Kidney (tissue), 14 donors: ENCODE results near the gene ISX. TPM values are rescaled to one million over a fixed set of nuclear protein-coding genes. Genes with fewer than 3 reads are reported as not detected.

Experiments used
- DNase-seq, 5 donors: peaks; one replicate each; pipeline ENCODE4 v3.0.0-alpha.2; 2013 to 2020
- FAIRE-seq: peaks from 2 replicates; lab custom pipeline; 2012; peaks lifted over from hg19 to GRCh38; lab: Jason Lieb, UNC
- H3K27ac ChIP-seq, 2 donors: one replicate each; pipeline ENCODE4 v1.7.0; 2013; ENCODE audit warnings: low read depth in 2 of 2, low read length in 2 of 2, inconsistent platforms in 1 of 2
- H3K27me3 ChIP-seq: one replicate; pipeline ENCODE4 v1.7.1; 2013; ENCODE audit warnings: low read length, inconsistent platforms; ENCODE audit not compliant: control insufficient read depth, insufficient read depth
- H3K36me3 ChIP-seq, 3 donors: one replicate each; pipeline versions ENCODE4 v1.7.0 to v1.7.1; 2013; ENCODE audit warnings: low read length in 3 of 3, control low read depth in 1 of 3, inconsistent platforms in 1 of 3; ENCODE audit not compliant: insufficient read depth in 3 of 3, control insufficient read depth in 2 of 3
- H3K4me1 ChIP-seq, 3 donors: one replicate each; pipeline versions ENCODE4 v1.7.0 to v1.7.1; 2013; ENCODE audit warnings: low read length in 3 of 3, inconsistent platforms in 1 of 3, low read depth in 1 of 3; ENCODE audit not compliant: control insufficient read depth in 2 of 3, insufficient read depth in 2 of 3
- H3K4me3 ChIP-seq, 3 donors: one replicate each; pipeline versions ENCODE4 v1.7.0 to v1.8.1; 2013; ENCODE audit warnings: low read length in 3 of 3, control low read depth in 1 of 3, inconsistent platforms in 1 of 3
- H3K9ac ChIP-seq, 3 donors: one replicate each; pipeline versions ENCODE4 v1.7.0 to v1.7.1; 2013; ENCODE audit warnings: low read length in 3 of 3, control low read depth in 1 of 3, inconsistent platforms in 1 of 3
- H3K9me3 ChIP-seq, 3 donors: one replicate each; pipeline versions ENCODE4 v1.7.0 to v1.7.1; 2013; ENCODE audit warnings: low read length in 3 of 3, control low read depth in 1 of 3, inconsistent platforms in 1 of 3; ENCODE audit not compliant: control insufficient read depth in 2 of 3, insufficient read depth in 1 of 3
- intact Hi-C: fragments of 100-400 bp; cut with DNase I; formaldehyde crosslinking; loops from one replicate; pipeline ENCODE4 v1.11.1; 2022
- polyA plus RNA-seq: library from polyadenylated mRNA; stranded (reverse); fragments of 350-450 nt; fragmentation: Illumina TruSeq; extraction: RNeasy Lipid Tissue Mini Kit (QIAGEN cat#74804); gene quantifications from one replicate; pipeline ENCODE4 v1.2.3, GENCODE V29; 2014; ENCODE audit warnings: low read depth, low replicate concordance; ENCODE audit not compliant: insufficient read depth
- total RNA-seq: library from RNA; stranded (reverse); fragmentation: NEBNext Ultra II Directional; extraction: Animal tissue kit (Norgen Biotek cat#: 25700); gene quantifications from one replicate; pipeline ENCODE4 v1.2.1, GENCODE V29; 2021
- TF ChIP-seq, protein P1 (sequence below): IDR thresholded peaks from 3 replicates; pipeline ENCODE4 v1.5.1; 2012; ENCODE audit warnings: mild to moderate bottlenecking, moderate library complexity, borderline replicate concordance; ENCODE audit not compliant: insufficient read depth; ENCODE audit errors: extremely low read depth
- donor health status: control.
- donor health status: control.
- donor health status: control.
- donor health status: control.
- donor health status: control.
- donor health status: DM: yes; HTN: yes; CAD: no.
- donor health status: Normal renal cell carcinoma (clear cell type).

The ISX gene
- total and polyA plus RNA-seq, 2 donors from 2014 or later: not detected

DNA sequence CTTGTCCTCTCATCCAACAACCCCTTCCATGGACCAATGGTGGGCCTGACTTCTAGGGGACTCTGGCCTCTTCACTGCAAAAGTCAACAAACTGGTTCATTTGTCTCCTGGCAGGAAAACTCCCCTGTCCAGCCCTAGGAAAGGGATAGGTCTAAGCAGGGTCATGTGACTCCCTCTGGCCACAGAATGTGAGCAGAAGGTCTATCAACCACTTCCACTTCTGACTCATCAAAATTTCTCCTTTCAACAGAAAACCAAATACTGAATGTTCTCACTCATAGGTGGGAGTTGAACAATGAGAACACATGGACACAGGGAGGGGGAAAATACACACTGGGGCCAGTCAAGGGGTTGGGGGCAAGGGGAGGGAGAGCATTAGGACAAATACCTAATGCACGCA is 1.3 kb upstream of the ISX start:
- no peak overlapping the region for H3K9ac ChIP-seq
- TF ChIP-seq, protein P1, sequence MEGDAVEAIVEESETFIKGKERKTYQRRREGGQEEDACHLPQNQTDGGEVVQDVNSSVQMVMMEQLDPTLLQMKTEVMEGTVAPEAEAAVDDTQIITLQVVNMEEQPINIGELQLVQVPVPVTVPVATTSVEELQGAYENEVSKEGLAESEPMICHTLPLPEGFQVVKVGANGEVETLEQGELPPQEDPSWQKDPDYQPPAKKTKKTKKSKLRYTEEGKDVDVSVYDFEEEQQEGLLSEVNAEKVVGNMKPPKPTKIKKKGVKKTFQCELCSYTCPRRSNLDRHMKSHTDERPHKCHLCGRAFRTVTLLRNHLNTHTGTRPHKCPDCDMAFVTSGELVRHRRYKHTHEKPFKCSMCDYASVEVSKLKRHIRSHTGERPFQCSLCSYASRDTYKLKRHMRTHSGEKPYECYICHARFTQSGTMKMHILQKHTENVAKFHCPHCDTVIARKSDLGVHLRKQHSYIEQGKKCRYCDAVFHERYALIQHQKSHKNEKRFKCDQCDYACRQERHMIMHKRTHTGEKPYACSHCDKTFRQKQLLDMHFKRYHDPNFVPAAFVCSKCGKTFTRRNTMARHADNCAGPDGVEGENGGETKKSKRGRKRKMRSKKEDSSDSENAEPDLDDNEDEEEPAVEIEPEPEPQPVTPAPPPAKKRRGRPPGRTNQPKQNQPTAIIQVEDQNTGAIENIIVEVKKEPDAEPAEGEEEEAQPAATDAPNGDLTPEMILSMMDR: no peak
- FAIRE-seq (no peak), DNase-seq (no peak)
- no peaks in the 10 kb centered on the region for H3K27me3 ChIP-seq
- no peaks in the 10 kb centered on the region for H3K36me3 ChIP-seq
- intact Hi-C loops: no loop called here
- H3K27ac ChIP-seq: no peak overlapping the region
- no peak overlapping the region for H3K4me3 ChIP-seq
- H3K4me1 ChIP-seq: no peaks in the 10 kb centered on the region
- no peaks in the 10 kb centered on the region for H3K9me3 ChIP-seq

DNA sequence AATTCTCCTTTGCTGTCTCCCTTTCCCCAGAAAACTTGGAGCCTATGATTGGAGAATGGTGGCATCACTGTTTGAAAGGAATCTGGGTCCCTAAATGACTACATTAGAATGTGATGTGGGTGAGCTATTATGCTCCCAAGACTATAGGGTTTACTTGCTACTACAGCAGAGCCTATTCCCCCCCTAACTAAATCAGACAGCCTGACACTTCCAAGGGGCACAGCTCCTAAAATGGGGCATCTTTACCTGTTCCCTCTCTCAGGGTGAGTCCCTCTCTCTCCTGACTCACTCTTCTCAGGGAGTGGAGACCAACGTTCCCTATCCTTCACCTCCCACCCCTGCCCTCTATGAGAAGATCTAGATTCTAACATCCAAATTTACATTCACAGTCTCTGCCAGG is 775 bp upstream of the ISX start:
- intact Hi-C loops: no loop called here
- no peak overlapping the region for H3K9ac ChIP-seq
- DNase-seq (no peak), FAIRE-seq (no peak)
- TF ChIP-seq, protein P1: no peak
- no peaks in the 10 kb centered on the region for H3K36me3 ChIP-seq
- H3K4me1 ChIP-seq: no peaks in the 10 kb centered on the region
- H3K27me3 ChIP-seq: no peaks in the 10 kb centered on the region
- H3K9me3 ChIP-seq: no peaks in the 10 kb centered on the region
- no peak overlapping the region for H3K4me3 ChIP-seq
- no peak overlapping the region for H3K27ac ChIP-seq

DNA sequence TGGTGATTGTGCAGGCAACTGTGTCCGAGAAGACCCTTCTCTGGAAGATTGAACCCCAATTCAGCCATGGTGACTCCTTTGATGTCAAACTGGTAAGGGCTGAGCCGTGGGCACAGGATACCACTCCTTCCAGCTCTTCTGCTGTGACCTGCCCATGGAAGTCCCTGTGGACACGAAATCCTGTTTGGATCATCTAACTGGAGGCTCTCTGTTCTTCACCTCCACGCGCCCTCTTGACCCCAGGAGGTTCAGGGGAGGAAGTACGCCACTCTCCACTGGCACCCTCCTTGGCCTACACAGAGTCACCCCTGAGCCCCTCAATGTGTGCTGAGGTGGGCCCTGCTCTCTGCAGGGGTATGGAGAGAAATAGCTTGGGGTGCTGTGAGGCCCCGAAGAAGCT is 810 bp downstream of the ISX start:
- intact Hi-C loops: no loop called here
- H3K36me3 ChIP-seq: no peaks in the 10 kb centered on the region
- H3K9me3 ChIP-seq: no peaks in the 10 kb centered on the region
- H3K27me3 ChIP-seq: no peaks in the 10 kb centered on the region
- H3K27ac ChIP-seq: no peak overlapping the region
- TF ChIP-seq, protein P1: no peak
- H3K4me3 ChIP-seq: no peak overlapping the region
- no peak overlapping the region for H3K9ac ChIP-seq
- FAIRE-seq (no peak), DNase-seq (no peak)
- H3K4me1 ChIP-seq: no peaks in the 10 kb centered on the region

DNA sequence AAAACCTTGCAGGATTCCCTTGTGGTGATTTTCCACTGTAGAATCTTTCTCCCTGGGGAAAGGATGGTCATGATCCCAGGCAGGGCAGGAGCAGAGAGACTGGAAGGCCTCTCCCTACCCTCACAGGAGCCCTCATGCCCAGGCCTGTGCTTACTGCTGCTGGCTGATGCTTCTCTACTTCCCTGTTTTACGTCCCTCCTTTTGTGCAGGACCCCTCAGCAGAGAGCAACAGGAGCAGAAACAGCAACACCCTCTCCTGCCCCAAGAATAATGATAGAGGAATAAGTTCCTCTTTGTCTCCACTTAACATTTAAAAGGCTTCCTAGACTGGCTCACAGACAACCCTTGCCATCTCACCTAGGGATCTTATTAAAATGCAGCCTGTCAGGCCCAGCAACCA is 3.6 kb downstream of the ISX start:
- no peak for FAIRE-seq
- no peaks in the 10 kb centered on the region for H3K9me3 ChIP-seq
- TF ChIP-seq, protein P1: no peak
- no peak for DNase-seq
- no peaks in the 10 kb centered on the region for H3K27me3 ChIP-seq
- H3K4me1 ChIP-seq: no peaks in the 10 kb centered on the region
- intact Hi-C loops: no loop called here
- no peak overlapping the region for H3K4me3 ChIP-seq
- H3K27ac ChIP-seq: no peak overlapping the region
- H3K9ac ChIP-seq: no peak overlapping the region
- H3K36me3 ChIP-seq: no peaks in the 10 kb centered on the region
